Testis (tissue), 2 donors: ENCODE measurements around the gene DGCR6L.
"Not testable (repeated sequence)": the region's sequence is repeated elsewhere in the genome, so short reads cannot be mapped to it uniquely, and the experiment has no call there.

Source experiments
- POLR2A ChIP-seq: fragments of 450-650 bp; IDR thresholded peaks from one replicate; pipeline ENCODE4 v1.6.1; 2017; ENCODE audit warnings: antibody characterized with exemption, mild to moderate bottlenecking, moderate library complexity
- TF ChIP-seq, protein P1 (sequence below), 3 experiments: fragments of 450-650 bp in 2 of 3; fragments of 200-600 bp in 1 of 3; sonication (generic) in 1 of 3; IDR thresholded peaks; one replicate each; pipeline ENCODE4 v1.5.1; 2016 to 2019; ENCODE audit warnings: antibody characterized with exemption in 3 of 3, mild to moderate bottlenecking in 2 of 3, moderate library complexity in 1 of 3

- TF ChIP-seq, protein P1, sequence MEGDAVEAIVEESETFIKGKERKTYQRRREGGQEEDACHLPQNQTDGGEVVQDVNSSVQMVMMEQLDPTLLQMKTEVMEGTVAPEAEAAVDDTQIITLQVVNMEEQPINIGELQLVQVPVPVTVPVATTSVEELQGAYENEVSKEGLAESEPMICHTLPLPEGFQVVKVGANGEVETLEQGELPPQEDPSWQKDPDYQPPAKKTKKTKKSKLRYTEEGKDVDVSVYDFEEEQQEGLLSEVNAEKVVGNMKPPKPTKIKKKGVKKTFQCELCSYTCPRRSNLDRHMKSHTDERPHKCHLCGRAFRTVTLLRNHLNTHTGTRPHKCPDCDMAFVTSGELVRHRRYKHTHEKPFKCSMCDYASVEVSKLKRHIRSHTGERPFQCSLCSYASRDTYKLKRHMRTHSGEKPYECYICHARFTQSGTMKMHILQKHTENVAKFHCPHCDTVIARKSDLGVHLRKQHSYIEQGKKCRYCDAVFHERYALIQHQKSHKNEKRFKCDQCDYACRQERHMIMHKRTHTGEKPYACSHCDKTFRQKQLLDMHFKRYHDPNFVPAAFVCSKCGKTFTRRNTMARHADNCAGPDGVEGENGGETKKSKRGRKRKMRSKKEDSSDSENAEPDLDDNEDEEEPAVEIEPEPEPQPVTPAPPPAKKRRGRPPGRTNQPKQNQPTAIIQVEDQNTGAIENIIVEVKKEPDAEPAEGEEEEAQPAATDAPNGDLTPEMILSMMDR (IDR thresholded peaks at IDR 0.05): not testable (repeated sequence)
- not testable (repeated sequence) for TF ChIP-seq POLR2A
Measured at GRCh38 chr22:20318043-20318688, 1.7 kb downstream of the DGCR6L start.
